GF-D8 (cell line): Measurements from ENCODE around the gene PSMB5.

Experiments used
- DNase-seq: peaks from one replicate; lab custom pipeline; 2025; lab: John Stamatoyannopoulos, UW

The PSMB5 gene

GRCh38 chr14:23043754-23044153, 9.1 kb upstream of the PSMB5 start:
- no peak for DNase-seq

- no peak for DNase-seq
Observed at GRCh38 chr14:23043145-23043544, 8.4 kb upstream of the PSMB5 start.

- DNase-seq: no peak
Observed at GRCh38 chr14:23042162-23042965, 7.7 kb upstream of the PSMB5 start, which contains the start of gene PSMB11. PSMB11 (plus strand) TSS chr14:23042212; CDS start chr14:23042226, 14 bp downstream.

GRCh38 chr14:23041729-23042128, 7.0 kb upstream of the PSMB5 start:
- DNase-seq: no peak

GRCh38 chr14:23040100-23040499, 5.4 kb upstream of the PSMB5 start:
- no peak for DNase-seq

- DNase-seq: no peak
Observed at GRCh38 chr14:23035303-23036144, 824 bp upstream of the PSMB5 start.

- no peak for DNase-seq
Observed at GRCh38 chr14:23033801-23034497, 751 bp downstream of the PSMB5 start.

GRCh38 chr14:23033251-23033727, 1.4 kb downstream of the PSMB5 start:
- DNase-seq: no peak

- DNase-seq: no peak
Observed at GRCh38 chr14:23030936-23031335, 3.8 kb downstream of the PSMB5 start.

GRCh38 chr14:23028799-23029198, 5.9 kb downstream of the PSMB5 start:
- DNase-seq: no peak

GRCh38 chr14:23025151-23025814, 9.4 kb downstream of the PSMB5 start:
- DNase-seq: no peak

GRCh38 chr14:23024612-23025075, 10.1 kb downstream of the PSMB5 start:
- no peak for DNase-seq

GRCh38 chr14:23023795-23024152, 10.9 kb downstream of the PSMB5 start:
- DNase-seq: no peak

GRCh38 chr14:23023022-23023794, 11.5 kb downstream of the PSMB5 start:
- DNase-seq: no peak

- no peak for DNase-seq
Observed at GRCh38 chr14:23021889-23022442, 12.7 kb downstream of the PSMB5 start.

- DNase-seq: no peak
Observed at GRCh38 chr14:23021434-23021833, 13.3 kb downstream of the PSMB5 start.

- no peak for DNase-seq
Observed at GRCh38 chr14:23020143-23021128, 14.3 kb downstream of the PSMB5 start.

- no peak for DNase-seq
Observed at GRCh38 chr14:23018107-23018506, 16.6 kb downstream of the PSMB5 start.

GRCh38 chr14:23017091-23017490, 17.6 kb downstream of the PSMB5 start:
- DNase-seq: no peak
